Measurements from ENCODE around the gene KDM4B. TPM values are rescaled to one million over a fixed set of nuclear protein-coding genes. Genes with fewer than 3 reads are reported as not detected.

Gene KDM4B
- total and polyA plus RNA-seq, 2 of the 8 experiments (the other 6 are each of a cell fraction or from before 2014, with no cell fraction given), result 12.0 to 31.9 TPM

- no peak for TF ChIP-seq JUN (IDR thresholded peaks at IDR 0.05; ENCODE audit: low read depth, low read length)
- no peak for TF ChIP-seq RAD21 (IDR thresholded peaks at IDR 0.05 in 1 of 2, conservative IDR thresholded peaks at IDR 0.05 in 1 of 2; ENCODE audit: low read depth in 2 of 2, low read length in 2 of 2)
Observed at GRCh38 chr19:5099701-5100221, 130.8 kb downstream of the KDM4B start (continued).
